Neural cell (in vitro differentiated cells): ENCODE measurements around the gene ZFPM1. TPM values are rescaled to one million over a fixed set of nuclear protein-coding genes. Genes with fewer than 3 reads are reported as not detected.

ENCODE experiments used
- H2AFZ ChIP-seq: fragments of 200-600, 300-800 bp; sonication (generic), shearing (Covaris generic); 2 replicates; pipeline ENCODE4 v1.6.0; 2014; ENCODE audit warnings: low read depth, mild to moderate bottlenecking, antibody characterized with exemption, low read length, moderate library complexity
- H3F3A ChIP-seq: fragments of 200-600 bp; shearing (Covaris generic); 2 replicates; pipeline ENCODE4 v1.6.1; 2016; ENCODE audit warnings: mild to moderate bottlenecking, moderate library complexity, mixed read lengths, antibody characterized with exemption, low read length; ENCODE audit not compliant: insufficient read depth, poor library complexity, severe bottlenecking
- H3K27ac ChIP-seq: fragments of 200-600, 300-800 bp; sonication (generic), shearing (Covaris generic); 2 replicates; pipeline ENCODE4 v1.5.1; 2014; ENCODE audit warnings: mild to moderate bottlenecking, low read length, moderate library complexity
- H3K27me3 ChIP-seq: fragments of 300-800, 200-600 bp; sonication (generic), shearing (Covaris generic); 2 replicates; pipeline ENCODE4 v1.6.0; 2014; ENCODE audit warnings: mild to moderate bottlenecking, low read depth, low read length, moderate library complexity; ENCODE audit not compliant: insufficient read depth
- H3K36me3 ChIP-seq: fragments of 300-800, 200-600 bp; sonication (generic), shearing (Covaris generic); 2 replicates; pipeline ENCODE4 v1.5.1; 2014; ENCODE audit warnings: mild to moderate bottlenecking, antibody characterized with exemption, low read length, moderate library complexity; ENCODE audit not compliant: insufficient read depth
- H3K4me2 ChIP-seq: fragments of 300-800, 200-600 bp; sonication (generic), shearing (Covaris generic); 2 replicates; pipeline ENCODE4 v1.6.0; 2014; ENCODE audit warnings: mild to moderate bottlenecking, low read length
- H3K4me3 ChIP-seq: fragments of 300-800, 200-600 bp; sonication (generic), shearing (Covaris generic); 2 replicates; pipeline ENCODE4 v1.5.1; 2014; ENCODE audit warnings: mild to moderate bottlenecking, low read length, moderate library complexity
- H3K79me2 ChIP-seq: fragments of 200-600 bp; shearing (Covaris generic); replicated peaks from 2 replicates; pipeline ENCODE4 v1.6.0; 2014; ENCODE audit warnings: mild to moderate bottlenecking, low read length, moderate library complexity; ENCODE audit not compliant: insufficient read depth
- H3K9ac ChIP-seq: fragments of 300-800, 200-600 bp; sonication (generic), shearing (Covaris generic); 2 replicates; pipeline ENCODE4 v1.6.1; 2016; ENCODE audit warnings: mild to moderate bottlenecking, low read length, mixed read lengths
- H3K9me2 ChIP-seq: fragments of 200-600 bp; shearing (Covaris generic); 2 replicates; pipeline ENCODE4 v1.6.1; 2016; ENCODE audit warnings: mild to moderate bottlenecking, low read length, mixed read lengths; ENCODE audit not compliant: insufficient read depth
- H3K9me3 ChIP-seq: fragments of 200-600, 300-800 bp; sonication (generic), shearing (Covaris generic); 2 replicates; pipeline ENCODE4 v1.6.1; 2016; ENCODE audit warnings: mild to moderate bottlenecking, mixed run types, low read length, moderate library complexity, mixed read lengths
- H4K20me1 ChIP-seq: fragments of 200-600 bp; shearing (Covaris generic); 2 replicates; pipeline ENCODE4 v1.6.1; 2016; ENCODE audit warnings: mild to moderate bottlenecking, mixed run types; ENCODE audit not compliant: insufficient read depth
- CTCF ChIP-seq: fragments of 450-650 bp; IDR thresholded peaks from 2 replicates; pipeline ENCODE4 v1.5.1; 2014; ENCODE audit warnings: antibody characterized with exemption, mild to moderate bottlenecking, moderate library complexity; ENCODE audit not compliant: poor library complexity, severe bottlenecking
- EP300 ChIP-seq: fragments of 450-650 bp; conservative IDR thresholded peaks from 2 replicates; pipeline ENCODE4 v1.6.1; 2014; ENCODE audit warnings: antibody characterized with exemption, mild to moderate bottlenecking, moderate library complexity; ENCODE audit not compliant: poor library complexity, severe bottlenecking
- EZH2 ChIP-seq: fragments of 200-600, 300-800 bp; shearing (Covaris generic), sonication (generic); IDR thresholded peaks from 2 replicates; pipeline ENCODE4 v1.6.1; 2014; ENCODE audit warnings: antibody characterized with exemption, low read length, borderline replicate concordance, mild to moderate bottlenecking; ENCODE audit not compliant: insufficient read depth, poor library complexity, severe bottlenecking
- MXI1 ChIP-seq: fragments of 450-650 bp; conservative IDR thresholded peaks from 2 replicates; pipeline ENCODE4 v1.6.1; 2014; ENCODE audit warnings: antibody characterized with exemption, mild to moderate bottlenecking; ENCODE audit not compliant: poor library complexity, severe bottlenecking
- POLR2AphosphoS5 ChIP-seq: IDR thresholded peaks from 2 replicates; pipeline ENCODE4 v1.6.1; 2012
- RAD21 ChIP-seq: fragments of 450-650 bp; conservative IDR thresholded peaks from 2 replicates; pipeline ENCODE4 v1.6.1; 2014; ENCODE audit warnings: antibody characterized with exemption, mild to moderate bottlenecking, moderate library complexity
- REST ChIP-seq: IDR thresholded peaks from 2 replicates; pipeline ENCODE4 v1.6.1; 2012; ENCODE audit warnings: borderline replicate concordance
- SMC3 ChIP-seq: fragments of 450-650 bp; conservative IDR thresholded peaks from 2 replicates; pipeline ENCODE4 v1.6.1; 2014; ENCODE audit warnings: antibody characterized with exemption, mild to moderate bottlenecking, moderate library complexity; ENCODE audit not compliant: poor library complexity
- TAF1 ChIP-seq: IDR thresholded peaks from 2 replicates; pipeline ENCODE4 v1.6.1; 2012; ENCODE audit warnings: low read depth
- polyA plus RNA-seq: library from polyadenylated mRNA; depleted of rRNA; stranded (reverse); fragments of >200 nt; gene quantifications from 2 replicates; pipeline ENCODE4 v1.2.3, GENCODE V29; 2014

The ZFPM1 gene
- polyA plus RNA-seq, 1 donor from 2014 or later, result 0.41 TPM

- H4K20me1 ChIP-seq, result no peaks in the 10 kb centered on the region
- TF ChIP-seq CTCF, result no peak
- no peak for TF ChIP-seq TAF1
- no peak for TF ChIP-seq EZH2
- TF ChIP-seq SMC3, result no peak
- TF ChIP-seq RAD21, result no peak
- no peak for TF ChIP-seq EP300
- H3F3A ChIP-seq, result no peaks in the 10 kb centered on the region
Measured at GRCh38 chr16:88499292-88499691, 46.2 kb downstream of the ZFPM1 start.

GRCh38 chr16:88499836-88500251 is 46.8 kb downstream of the ZFPM1 start:
- H3K4me3 ChIP-seq, result no peak overlapping the region
- H2AFZ ChIP-seq, result no peak overlapping the region
- no peak overlapping the region for H3K27ac ChIP-seq
- H3K9me2 ChIP-seq, result no peaks in the 10 kb centered on the region
- H3K4me2 ChIP-seq, result no peak overlapping the region
- no peaks in the 10 kb centered on the region for H3F3A ChIP-seq
- H3K27me3 ChIP-seq, result no peaks in the 10 kb centered on the region
- H3K9me3 ChIP-seq, result no peaks in the 10 kb centered on the region
- H4K20me1 ChIP-seq, result no peaks in the 10 kb centered on the region
- H3K36me3 ChIP-seq, result no peaks in the 10 kb centered on the region
- TF ChIP-seq TAF1 (no peak), MXI1 (no peak), REST (no peak), POLR2AphosphoS5 (no peak), EZH2 (no peak), CTCF (no peak), EP300 (no peak), SMC3 (no peak), RAD21 (no peak)
- no peaks in the 10 kb centered on the region for H3K79me2 ChIP-seq
- H3K9ac ChIP-seq, result no peak overlapping the region

More at GRCh38 chr16:88499292-88499691, 46.2 kb downstream of the ZFPM1 start:
- Histone ChIP-seq H3K27me3 (no peaks in the 10 kb centered on the region), H3K27ac (no peak overlapping the region), H3K79me2 (no peaks in the 10 kb centered on the region), H3K9me3 (no peaks in the 10 kb centered on the region), H3K4me2 (no peak overlapping the region), H3K36me3 (no peaks in the 10 kb centered on the region), H3K4me3 (no peak overlapping the region), H3K9me2 (no peaks in the 10 kb centered on the region), H2AFZ (no peak overlapping the region), H3K9ac (no peak overlapping the region)
